Upper lobe of left lung (tissue), 4 donors: ENCODE results near the gene ELP5.

Experiments
- CTCF ChIP-seq, 6 experiments: fragments of 450-650 bp in 4 of 6; fragments of 200-600 bp in 2 of 6; sonication (generic) in 2 of 6; IDR thresholded peaks; one replicate each; pipeline ENCODE4 v1.5.1; 2016 to 2019; ENCODE audit warnings: antibody characterized with exemption in 6 of 6
- POLR2A ChIP-seq, 4 donors: fragments of 450-650 bp; IDR thresholded peaks; one replicate each; pipeline ENCODE4 v1.5.1; 2016 to 2017; ENCODE audit warnings: antibody characterized with exemption in 4 of 4, mild to moderate bottlenecking in 2 of 4

DNA sequence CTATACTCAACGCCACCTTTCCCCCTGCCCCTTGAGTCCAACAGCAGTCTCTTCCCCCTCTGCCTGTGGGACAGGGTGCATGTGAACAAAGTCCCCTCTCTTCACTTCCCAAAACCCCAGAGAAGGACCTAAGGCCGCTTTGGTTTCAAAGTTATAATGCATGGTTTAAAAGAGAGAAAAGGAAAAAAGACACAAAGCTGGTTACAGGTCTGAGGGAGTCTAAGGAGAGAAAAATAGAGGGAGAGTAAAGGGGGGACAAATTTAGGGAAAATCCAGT lies 8.6 kb upstream of the ELP5 start:
- TF ChIP-seq POLR2A (IDR thresholded peaks at IDR 0.05) (no peak), CTCF (IDR thresholded peaks at IDR 0.05) (no peak)
